CD14-positive monocyte (primary cell): ENCODE data around the gene CMTM4. TPM values are rescaled to one million over a fixed set of nuclear protein-coding genes. Genes with fewer than 3 reads are reported as not detected.
A peak's percentile ranks its signal among the peaks of the same experiment; 100 is the strongest.

Source experiments
- DNase-seq, 3 donors: peaks; one replicate each; pipeline ENCODE4 v3.0.0-alpha.2; 2011 to 2022
- H2AFZ ChIP-seq: 2 replicates; pipeline ENCODE4 v1.6.0; 2012; ENCODE audit warnings: mild to moderate bottlenecking, low read depth, low read length, inconsistent platforms; ENCODE audit not compliant: insufficient read depth, poor library complexity, severe bottlenecking
- H3K27ac ChIP-seq, 2 donors: 1 replicate in 1 of 2; 2 replicates in 1 of 2; pipeline ENCODE4 v1.5.1; 2012 to 2013; ENCODE audit warnings: low read length in 2 of 2, control low read depth in 1 of 2, inconsistent platforms in 1 of 2, low read depth in 1 of 2, mild to moderate bottlenecking in 1 of 2
- H3K27me3 ChIP-seq, 2 donors: one replicate each; pipeline versions ENCODE4 v1.6.0 to v1.6.1; 2011 to 2013; ENCODE audit warnings: low read length in 2 of 2; ENCODE audit not compliant: control insufficient read depth in 2 of 2, insufficient read depth in 2 of 2
- H3K36me3 ChIP-seq, 2 donors: replicated peaks in 1 of 2; 1 replicate in 1 of 2; 2 replicates in 1 of 2; pipeline versions ENCODE4 v1.5.1 to v1.6.1; 2012 to 2013; ENCODE audit warnings: low read length in 2 of 2, control low read depth in 1 of 2, inconsistent platforms in 1 of 2, mild to moderate bottlenecking in 1 of 2; ENCODE audit not compliant: insufficient read depth in 2 of 2, control insufficient read depth in 1 of 2
- H3K4me1 ChIP-seq, 2 donors: 1 replicate in 1 of 2; 2 replicates in 1 of 2; pipeline versions ENCODE4 v1.5.1 to v1.6.1; 2012 to 2013; ENCODE audit warnings: low read length in 2 of 2, control low read depth in 1 of 2, inconsistent platforms in 1 of 2, mild to moderate bottlenecking in 1 of 2, moderate library complexity in 1 of 2; ENCODE audit not compliant: insufficient read depth in 2 of 2, control insufficient read depth in 1 of 2
- H3K4me2 ChIP-seq: replicated peaks from 2 replicates; pipeline ENCODE3; 2012; ENCODE audit warnings: low read length, moderate library complexity, mild to moderate bottlenecking; ENCODE audit not compliant: poor library complexity, severe bottlenecking; ENCODE audit errors: extremely low read depth
- H3K4me3 ChIP-seq, 3 experiments: fragments of 200-600 bp in 1 of 3; sonication (generic) in 1 of 3; replicated peaks in 1 of 3; 1 replicate in 2 of 3; 2 replicates in 1 of 3; pipeline ENCODE4 v1.5.1; 2011 to 2013; ENCODE audit warnings: low read length in 3 of 3, mild to moderate bottlenecking in 3 of 3, control low read depth in 2 of 3, low read depth in 2 of 3, inconsistent platforms in 1 of 3, moderate library complexity in 1 of 3
- H3K79me2 ChIP-seq: 2 replicates; pipeline ENCODE4 v1.6.0; 2012; ENCODE audit warnings: mild to moderate bottlenecking, control low read depth, inconsistent platforms, low read length, moderate library complexity; ENCODE audit not compliant: insufficient read depth
- H3K9ac ChIP-seq: 2 replicates; pipeline ENCODE4 v1.6.0; 2017; ENCODE audit warnings: low read length, mild to moderate bottlenecking; ENCODE audit not compliant: insufficient read depth, poor library complexity, severe bottlenecking
- H3K9me3 ChIP-seq, 2 donors: replicated peaks in 1 of 2; 1 replicate in 1 of 2; 2 replicates in 1 of 2; pipeline versions ENCODE4 v1.5.1 to v1.6.1; 2012 to 2013; ENCODE audit warnings: low read length in 2 of 2, control low read depth in 1 of 2; ENCODE audit not compliant: control insufficient read depth in 1 of 2, insufficient read depth in 1 of 2
- H4K20me1 ChIP-seq: 2 replicates; pipeline ENCODE4 v1.6.0; 2012; ENCODE audit warnings: mild to moderate bottlenecking, low read length, control low read depth, moderate library complexity; ENCODE audit not compliant: insufficient read depth
- H3K27ac Mint-ChIP-seq, 7 donors: one replicate each; pipeline ENCODE4 v1.8.0; 2020; ENCODE audit warnings: mild to moderate bottlenecking in 7 of 7, mixed read lengths in 7 of 7, moderate library complexity in 6 of 7, inconsistent platforms in 2 of 7
- H3K27me3 Mint-ChIP-seq, 3 donors: one replicate each; pipeline ENCODE4 v1.8.0; 2021 to 2022; ENCODE audit warnings: low read depth in 3 of 3, mild to moderate bottlenecking in 3 of 3, mixed read lengths in 3 of 3, moderate library complexity in 3 of 3, inconsistent platforms in 1 of 3
- H3K36me3 Mint-ChIP-seq, 2 donors: one replicate each; pipeline ENCODE4 v1.8.0; 2020; ENCODE audit warnings: mixed read lengths in 2 of 2, inconsistent platforms in 1 of 2, mild to moderate bottlenecking in 1 of 2
- H3K4me1 Mint-ChIP-seq: one replicate; pipeline ENCODE4 v1.8.0; 2020; ENCODE audit warnings: mild to moderate bottlenecking, mixed read lengths
- H3K4me3 Mint-ChIP-seq, 2 donors: one replicate each; pipeline ENCODE4 v1.8.0; 2020; ENCODE audit warnings: mild to moderate bottlenecking in 2 of 2, mixed read lengths in 2 of 2, moderate library complexity in 1 of 2
- H3K9me3 Mint-ChIP-seq, 7 donors: one replicate each; pipeline ENCODE4 v1.8.0; 2020 to 2022; ENCODE audit warnings: mixed read lengths in 7 of 7, mild to moderate bottlenecking in 6 of 7, moderate library complexity in 6 of 7, inconsistent platforms in 2 of 7
- CTCF ChIP-seq: fragments of 200-600 bp; IDR thresholded peaks from one replicate; pipeline ENCODE4 v1.8.0; 2022; ENCODE audit warnings: antibody characterized with exemption, mild to moderate bottlenecking
- WGBS: methylation state at CpG from one replicate; pipeline ENCODE4 v1.1.5; 2013; ENCODE audit warnings: missing lambda C conversion rate; ENCODE audit not compliant: insufficient coverage; 5-methylcytosine and 5-hydroxymethylcytosine counted together
- intact Hi-C, 2 donors: fragments of 100-400 bp; cut with micrococcal nuclease; formaldehyde crosslinking; loops; one replicate each; pipeline versions ENCODE4 v1.15.0 to v1.15.1; 2023
- polyA plus RNA-seq, 3 donors: library from polyadenylated mRNA; depleted of rRNA in 1 of 3; unstranded in 2 of 3; stranded (reverse) in 1 of 3; fragments of 300-500 nt in 2 of 3; fragments of >200 nt in 1 of 3; fragmentation: Illumina TruSeq in 2 of 3; gene quantifications; 1 replicate in 2 of 3; 2 replicates in 1 of 3; pipeline ENCODE4 v1.2.3, GENCODE V29; 2012 to 2021

Gene CMTM4
- polyA plus RNA-seq, 3 donors: 0.41 to 21.2 (median 0.45) TPM

- H3K27ac ChIP-seq: peak overlapping the region; percentile 47 to 71
- no peaks in the 10 kb centered on the region for H3K9me3 ChIP-seq
- H3K4me3 ChIP-seq: peak overlapping the region in 1 of 3 experiments; percentile 48
- peaks cover 0 to 1% (median 0%) of the 10 kb centered on the region in 3 donors for H3K27me3 Mint-ChIP-seq
- peaks cover 5% of the 10 kb centered on the region for H4K20me1 ChIP-seq
- WGBS: 0% methylated on average over 1 of the region's 7 CpGs
- H3K36me3 ChIP-seq: no peaks in the 10 kb centered on the region
- peaks cover 58 to 62% of the 10 kb centered on the region in 2 donors for H3K4me1 ChIP-seq
- DNase-seq: peak; percentile 23 to 53 (median 39)
- no peaks in the 10 kb centered on the region for H3K27me3 ChIP-seq
- H3K9ac ChIP-seq: no peak overlapping the region
- H3K4me2 ChIP-seq: peak overlapping the region; percentile 56
- no peaks in the 10 kb centered on the region for H3K36me3 Mint-ChIP-seq
- peak overlapping the region; percentile 62 to 94 (median 77) for H3K27ac Mint-ChIP-seq
- H3K4me3 Mint-ChIP-seq: peak overlapping the region in 1 of 2 donors; percentile 57
- peaks cover 0 to 2% (median 0%) of the 10 kb centered on the region in 7 donors for H3K9me3 Mint-ChIP-seq
- TF ChIP-seq CTCF: no peak
- intact Hi-C loops: loop anchor here in 1 of 2 donors (5.0 kb wide), 1 partner anchor 44 kb away; the partner anchor contains the start of gene CMTM4
- H2AFZ ChIP-seq: no peak overlapping the region
- peaks cover 61% of the 10 kb centered on the region for H3K4me1 Mint-ChIP-seq
- H3K79me2 ChIP-seq: peaks cover 88% of the 10 kb centered on the region
Measured at GRCh38 chr16:66652661-66653360, 43.7 kb downstream of the CMTM4 start.

- Histone ChIP-seq H3K9ac (no peak overlapping the region), H3K36me3 (no peaks in the 10 kb centered on the region), H3K27ac (peak overlapping the region; percentile 31 to 71), H3K79me2 (peaks cover 86% of the 10 kb centered on the region), H3K9me3 (no peaks in the 10 kb centered on the region), H2AFZ (no peak overlapping the region), H3K27me3 (no peaks in the 10 kb centered on the region), H4K20me1 (peaks cover 5% of the 10 kb centered on the region), H3K4me1 (peaks cover 51 to 54% of the 10 kb centered on the region in 2 donors), H3K4me2 (peak overlapping the region; percentile 56), H3K4me3 (peak overlapping the region in 1 of 3 experiments; percentile 48)
- Mint-ChIP-seq H3K27ac (peak overlapping the region; percentile 56 to 82 (median 76)), H3K9me3 (peaks cover 0 to 2% (median 0%) of the 10 kb centered on the region in 7 donors), H3K27me3 (peaks cover 0 to 1% (median 0%) of the 10 kb centered on the region in 3 donors), H3K4me3 (peak overlapping the region in 1 of 2 donors; percentile 39), H3K4me1 (peaks cover 55% of the 10 kb centered on the region), H3K36me3 (no peaks in the 10 kb centered on the region)
- intact Hi-C loops: loop anchor here in 1 of 2 donors (5.0 kb wide), 1 partner anchor 45 kb away; the partner anchor contains the start of gene CMTM4
- 53% methylated on average over 4 of the region's 6 CpGs for WGBS
- no peak for TF ChIP-seq CTCF
- peak; percentile 39 to 66 (median 61) for DNase-seq
Measured at GRCh38 chr16:66651965-66652364, 44.6 kb downstream of the CMTM4 start.
